SK-N-MC (cell line): ENCODE data around the gene C6orf47.

Experiments
- EZH2 ChIP-seq: fragments of 200-600 bp; sonication (generic); IDR thresholded peaks from one replicate; pipeline ENCODE4 v1.6.1; 2017; ENCODE audit warnings: antibody characterized with exemption
- POLR2AphosphoS5 ChIP-seq: IDR thresholded peaks from 2 replicates; pipeline ENCODE4 v1.6.1; 2012; ENCODE audit warnings: mild to moderate bottlenecking, low read depth, low read length, borderline replicate concordance

DNA sequence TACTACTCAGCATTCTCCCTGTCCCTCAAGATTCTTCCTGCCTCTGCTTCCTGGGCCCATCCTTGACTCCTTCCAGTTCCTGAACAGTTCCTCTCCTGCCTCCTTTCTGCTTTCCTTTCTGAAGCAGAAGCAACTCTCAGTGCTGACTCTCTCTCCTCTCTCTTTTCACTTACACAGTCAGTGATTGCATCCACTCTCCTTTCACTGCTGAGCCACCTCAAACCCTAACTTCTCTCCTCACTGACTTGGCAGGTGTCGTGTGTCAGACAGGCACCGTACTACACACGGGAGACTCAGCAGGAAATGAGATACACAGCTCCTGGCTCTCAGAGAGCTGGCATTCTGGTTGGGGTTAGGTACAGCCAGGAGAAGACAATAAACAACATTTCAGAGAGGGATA, 37.0 kb upstream of the C6orf47 start:
- TF ChIP-seq EZH2 (no peak), POLR2AphosphoS5 (no peak)
